SK-N-SH treated with all-trans-retinoic acid at 6 μM for 48 hours (cell line): ENCODE results near the gene FRMD8.

Source experiments
- ATAC-seq: fragments of 200-7000 bp; cut with Tn5 transposase; 3 replicates; pipeline ENCODE4 v1.9.1; 2020; ENCODE audit warnings: mild to moderate bottlenecking, moderate library complexity
- ARNTL ChIP-seq: fragments of 450-650 bp; formaldehyde crosslinking; IDR thresholded peaks from 2 replicates; pipeline ENCODE4 v1.5.0; 2020; ENCODE audit warnings: low read depth, mild to moderate bottlenecking, moderate library complexity, borderline replicate concordance
- BACH2 ChIP-seq: fragments of 250-450 bp; sonication (Bioruptor Pico); IDR thresholded peaks from 2 replicates; pipeline ENCODE4 v1.9.0; 2021; ENCODE audit warnings: mild to moderate bottlenecking, borderline replicate concordance
- CSDC2 ChIP-seq: fragments of 250-450 bp; sonication (Bioruptor Pico); IDR thresholded peaks from 2 replicates; pipeline ENCODE4 v1.5.0; 2020; ENCODE audit warnings: mild to moderate bottlenecking, moderate library complexity
- ESRRG ChIP-seq: fragments of 250-450 bp; sonication (Bioruptor Pico); IDR thresholded peaks from 2 replicates; pipeline ENCODE4 v1.6.1; 2021; ENCODE audit warnings: mild to moderate bottlenecking
- GLIS3 ChIP-seq: fragments of 250-450 bp; sonication (Bioruptor Pico); IDR thresholded peaks from 2 replicates; pipeline ENCODE4 v1.5.0; 2020; ENCODE audit warnings: mild to moderate bottlenecking, moderate library complexity
- OSR1 ChIP-seq: fragments of 250-450 bp; sonication (Bioruptor Pico); IDR thresholded peaks from 2 replicates; pipeline ENCODE4 v1.8.0; 2022; ENCODE audit warnings: moderate library complexity, mild to moderate bottlenecking, inconsistent platforms
- POU6F1 ChIP-seq: fragments of 250-450 bp; sonication (Bioruptor Pico); IDR thresholded peaks from 2 replicates; pipeline ENCODE4 v1.8.0; 2021; ENCODE audit warnings: low read depth, mild to moderate bottlenecking, moderate library complexity, borderline replicate concordance
- PPARA ChIP-seq: fragments of 250-450 bp; sonication (Bioruptor Pico); IDR thresholded peaks from 2 replicates; pipeline ENCODE4 v1.5.0; 2020; ENCODE audit warnings: mild to moderate bottlenecking, borderline replicate concordance
- RARB ChIP-seq: fragments of 250-450 bp; sonication (Bioruptor Pico); IDR thresholded peaks from 2 replicates; pipeline ENCODE4 v1.8.0; 2021; ENCODE audit warnings: mild to moderate bottlenecking, moderate library complexity
- SNAI2 ChIP-seq: fragments of 250-450 bp; sonication (Bioruptor Pico); IDR thresholded peaks from 2 replicates; pipeline ENCODE4 v1.5.0; 2020; ENCODE audit warnings: mild to moderate bottlenecking, moderate library complexity
- TCF4 ChIP-seq: fragments of 250-450 bp; sonication (Bioruptor Pico); IDR thresholded peaks from 2 replicates; pipeline ENCODE4 v1.8.0; 2021; ENCODE audit warnings: mild to moderate bottlenecking, moderate library complexity, borderline replicate concordance
- TOX ChIP-seq: fragments of 250-450 bp; sonication (Bioruptor Pico); IDR thresholded peaks from 2 replicates; pipeline ENCODE4 v1.8.0; 2021; ENCODE audit warnings: mild to moderate bottlenecking, moderate library complexity, borderline replicate concordance
- ZC3H10 ChIP-seq: fragments of 250-450 bp; sonication (Bioruptor Pico); IDR thresholded peaks from 2 replicates; pipeline ENCODE4 v1.5.1; 2021; ENCODE audit warnings: mild to moderate bottlenecking, moderate library complexity
- ZFP3 ChIP-seq: fragments of 250-450 bp; sonication (Bioruptor Pico); IDR thresholded peaks from 2 replicates; pipeline ENCODE4 v1.5.0; 2020; ENCODE audit warnings: mild to moderate bottlenecking, moderate library complexity
- ZNF565 ChIP-seq: fragments of 450-650 bp; formaldehyde crosslinking; conservative IDR thresholded peaks from 2 replicates; pipeline ENCODE4 v1.5.0; 2020; ENCODE audit warnings: low read depth, mild to moderate bottlenecking, moderate library complexity
- ZNF70 ChIP-seq: fragments of 450-650 bp; formaldehyde crosslinking; IDR thresholded peaks from 2 replicates; pipeline ENCODE4 v1.5.0; 2020; ENCODE audit warnings: mild to moderate bottlenecking, moderate library complexity
- TF ChIP-seq, protein P1 (sequence below): fragments of 250-450 bp; sonication (Bioruptor Pico); IDR thresholded peaks from 2 replicates; pipeline ENCODE4 v1.5.1; 2021; ENCODE audit warnings: mild to moderate bottlenecking, moderate library complexity
- TF ChIP-seq, protein P2 (sequence below): fragments of 250-450 bp; sonication (Bioruptor Pico); IDR thresholded peaks from 2 replicates; pipeline ENCODE4 v1.5.1; 2020; ENCODE audit warnings: low read depth, mild to moderate bottlenecking, moderate library complexity

Gene FRMD8

DNA sequence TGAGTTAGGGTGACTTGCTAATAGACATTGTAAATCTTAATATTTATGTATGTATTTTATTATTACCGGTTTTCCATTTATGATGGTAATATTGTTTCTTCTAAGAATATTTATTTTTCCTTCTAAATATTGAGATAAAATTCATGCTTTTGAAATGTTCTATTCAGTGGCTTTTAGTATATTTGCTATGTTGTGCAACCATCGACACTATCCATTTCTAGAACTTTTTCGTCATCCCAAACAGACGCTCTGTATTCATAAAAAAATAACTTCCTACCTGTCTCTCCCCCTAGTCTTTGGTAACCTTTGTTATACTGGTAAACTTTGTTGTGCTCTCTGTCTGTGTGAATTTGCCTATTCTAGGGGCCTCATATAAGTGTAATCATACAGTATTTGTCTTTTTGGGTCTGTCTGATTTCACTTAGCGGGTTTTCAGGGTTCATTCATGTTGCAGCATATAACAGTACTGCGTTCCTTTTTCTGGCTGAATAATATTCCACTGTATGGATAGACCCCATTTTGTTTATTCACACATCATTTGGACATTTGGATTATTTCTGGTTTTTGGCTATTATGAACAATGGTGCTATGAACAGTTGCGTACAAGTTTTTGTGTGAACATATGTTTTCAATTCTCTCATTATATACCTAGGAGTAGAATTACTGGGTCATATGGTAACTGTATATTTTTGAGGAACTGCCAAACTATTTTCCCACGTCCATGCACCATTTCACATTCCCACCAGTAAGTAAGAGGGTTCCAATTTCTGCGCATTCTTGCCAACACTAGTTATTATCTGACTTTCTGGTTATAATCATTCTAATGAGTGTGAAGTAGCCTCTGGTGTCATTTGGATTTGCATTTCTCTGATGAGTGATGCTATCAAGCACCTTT, 52.1 kb downstream of the FRMD8 start:
- no peak for ATAC-seq
- TF ChIP-seq ARNTL (CRISPR knock-in tag) (no peak), ZNF565 (CRISPR knock-in tag) (no peak), PPARA (CRISPR knock-in tag) (no peak), CSDC2 (CRISPR knock-in tag) (no peak), GLIS3 (CRISPR knock-in tag) (peak; percentile 17; the same call in 1 of the 2 replicates), RARB (CRISPR knock-in tag) (0 out of 2 replicates have a peak, but pooled peaks have one; percentile 14), ZFP3 (CRISPR knock-in tag) (no peak), ESRRG (CRISPR knock-in tag) (0 out of 2 replicates have a peak, but pooled peaks have one; percentile 59), ZC3H10 (peak; percentile 70), TOX (peak; percentile 42; the same call in 1 of the 2 replicates)
- TF ChIP-seq, protein P1, sequence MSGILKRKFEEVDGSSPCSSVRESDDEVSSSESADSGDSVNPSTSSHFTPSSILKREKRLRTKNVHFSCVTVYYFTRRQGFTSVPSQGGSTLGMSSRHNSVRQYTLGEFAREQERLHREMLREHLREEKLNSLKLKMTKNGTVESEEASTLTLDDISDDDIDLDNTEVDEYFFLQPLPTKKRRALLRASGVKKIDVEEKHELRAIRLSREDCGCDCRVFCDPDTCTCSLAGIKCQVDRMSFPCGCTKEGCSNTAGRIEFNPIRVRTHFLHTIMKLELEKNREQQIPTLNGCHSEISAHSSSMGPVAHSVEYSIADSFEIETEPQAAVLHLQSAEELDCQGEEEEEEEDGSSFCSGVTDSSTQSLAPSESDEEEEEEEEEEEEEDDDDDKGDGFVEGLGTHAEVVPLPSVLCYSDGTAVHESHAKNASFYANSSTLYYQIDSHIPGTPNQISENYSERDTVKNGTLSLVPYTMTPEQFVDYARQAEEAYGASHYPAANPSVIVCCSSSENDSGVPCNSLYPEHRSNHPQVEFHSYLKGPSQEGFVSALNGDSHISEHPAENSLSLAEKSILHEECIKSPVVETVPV (CRISPR knock-in tag): 0 out of 2 replicates have a peak, but pooled peaks have one; percentile 43

DNA sequence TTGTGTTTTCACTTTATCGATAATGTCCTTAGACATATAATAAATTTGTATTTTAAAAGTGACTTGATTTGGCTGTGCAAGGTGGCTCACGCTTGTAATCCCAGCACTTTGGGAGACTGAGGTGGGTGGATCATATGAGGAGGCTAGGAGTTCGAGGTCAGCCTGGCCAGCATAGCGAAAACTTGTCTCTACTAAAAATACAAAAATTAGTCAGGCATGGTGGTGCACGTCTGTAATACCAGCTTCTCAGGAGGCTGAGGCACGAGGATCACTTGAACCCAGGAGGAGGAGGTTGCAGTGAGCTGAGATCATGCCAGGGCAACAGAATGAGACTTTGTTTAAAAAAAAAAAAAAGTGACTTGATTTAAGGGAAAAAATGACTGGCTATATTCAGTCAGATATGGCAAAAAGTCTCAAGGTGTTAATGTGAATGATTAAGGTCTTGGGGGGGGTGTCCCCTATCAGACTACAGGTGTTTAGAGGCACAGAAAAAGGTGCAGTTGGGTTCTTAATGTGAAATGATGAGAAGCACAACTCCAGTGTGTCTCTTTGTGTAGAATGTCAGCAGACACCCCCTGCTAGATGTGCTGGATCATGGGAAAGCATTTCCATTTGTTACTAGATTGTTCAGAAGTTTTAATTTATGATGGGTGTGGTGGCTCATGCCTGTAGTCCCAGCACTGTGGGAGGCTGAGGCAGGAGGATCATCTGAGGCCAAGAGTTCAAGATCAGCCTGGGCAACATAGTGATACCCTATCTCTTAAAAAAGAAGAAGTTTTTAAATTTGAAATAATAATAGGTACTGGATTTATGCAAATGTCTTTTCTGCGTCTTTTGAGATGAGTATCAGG, 53.1 kb downstream of the FRMD8 start:
- no peak for ATAC-seq
- TF ChIP-seq ARNTL (CRISPR knock-in tag): no peak
- TF ChIP-seq, protein P1 (CRISPR knock-in tag): peak; percentile 71; the same call in 1 of the 2 replicates
- no peak for TF ChIP-seq CSDC2 (CRISPR knock-in tag)
- TF ChIP-seq TOX: 0 out of 2 replicates have a peak, but pooled peaks have one; percentile 71
- no peak for TF ChIP-seq TCF4 (CRISPR knock-in tag)
- peak; percentile 51 for TF ChIP-seq RARB (CRISPR knock-in tag)
- TF ChIP-seq PPARA (CRISPR knock-in tag): no peak
- TF ChIP-seq, protein P2, sequence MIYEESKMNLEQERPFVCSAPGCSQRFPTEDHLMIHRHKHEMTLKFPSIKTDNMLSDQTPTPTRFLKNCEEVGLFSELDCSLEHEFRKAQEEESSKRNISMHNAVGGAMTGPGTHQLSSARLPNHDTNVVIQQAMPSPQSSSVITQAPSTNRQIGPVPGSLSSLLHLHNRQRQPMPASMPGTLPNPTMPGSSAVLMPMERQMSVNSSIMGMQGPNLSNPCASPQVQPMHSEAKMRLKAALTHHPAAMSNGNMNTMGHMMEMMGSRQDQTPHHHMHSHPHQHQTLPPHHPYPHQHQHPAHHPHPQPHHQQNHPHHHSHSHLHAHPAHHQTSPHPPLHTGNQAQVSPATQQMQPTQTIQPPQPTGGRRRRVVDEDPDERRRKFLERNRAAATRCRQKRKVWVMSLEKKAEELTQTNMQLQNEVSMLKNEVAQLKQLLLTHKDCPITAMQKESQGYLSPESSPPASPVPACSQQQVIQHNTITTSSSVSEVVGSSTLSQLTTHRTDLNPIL (CRISPR knock-in tag): peak; percentile 68; the same call in 1 of the 2 replicates
- TF ChIP-seq ZC3H10: peak; percentile 57
- 0 out of 2 replicates have a peak, but pooled peaks have one; percentile 56 for TF ChIP-seq GLIS3 (CRISPR knock-in tag)
- no peak for TF ChIP-seq POU6F1

GRCh38 chr11:65440831-65441499, 54.5 kb downstream of the FRMD8 start:
- ATAC-seq: no peak
- TF ChIP-seq, protein P2 (CRISPR knock-in tag): no peak
- no peak for TF ChIP-seq SNAI2 (CRISPR knock-in tag)
- TF ChIP-seq TCF4 (CRISPR knock-in tag): no peak
- peak; percentile 5; the same call in 1 of the 2 replicates for TF ChIP-seq ZC3H10
- TF ChIP-seq TOX: no peak; the same call in 1 of the 2 replicates
- TF ChIP-seq BACH2 (CRISPR knock-in tag): no peak
- TF ChIP-seq GLIS3 (CRISPR knock-in tag): peak; percentile 90; the same call in 1 of the 2 replicates
- no peak for TF ChIP-seq OSR1 (CRISPR knock-in tag)
- no peak for TF ChIP-seq ZNF70
- peak; percentile 80 for TF ChIP-seq RARB (CRISPR knock-in tag)
- TF ChIP-seq, protein P1 (CRISPR knock-in tag): peak; percentile 8; the same call in 1 of the 2 replicates
- TF ChIP-seq ZFP3 (CRISPR knock-in tag): no peak
- TF ChIP-seq ESRRG (CRISPR knock-in tag): peak; percentile 5; the same call in 1 of the 2 replicates
